Measurements from ENCODE around the gene TMEM52.

Gene TMEM52

GRCh38 chr1:1919304-1920056 is 401 bp upstream of the TMEM52 start:
- H3K4me3 ChIP-seq (ENCODE audit: control insufficient read depth, low read depth, low read length): peak overlapping the region; percentile 16
- DNase-seq (ENCODE audit: low read depth): peak; percentile 95
- TF ChIP-seq, protein P1, sequence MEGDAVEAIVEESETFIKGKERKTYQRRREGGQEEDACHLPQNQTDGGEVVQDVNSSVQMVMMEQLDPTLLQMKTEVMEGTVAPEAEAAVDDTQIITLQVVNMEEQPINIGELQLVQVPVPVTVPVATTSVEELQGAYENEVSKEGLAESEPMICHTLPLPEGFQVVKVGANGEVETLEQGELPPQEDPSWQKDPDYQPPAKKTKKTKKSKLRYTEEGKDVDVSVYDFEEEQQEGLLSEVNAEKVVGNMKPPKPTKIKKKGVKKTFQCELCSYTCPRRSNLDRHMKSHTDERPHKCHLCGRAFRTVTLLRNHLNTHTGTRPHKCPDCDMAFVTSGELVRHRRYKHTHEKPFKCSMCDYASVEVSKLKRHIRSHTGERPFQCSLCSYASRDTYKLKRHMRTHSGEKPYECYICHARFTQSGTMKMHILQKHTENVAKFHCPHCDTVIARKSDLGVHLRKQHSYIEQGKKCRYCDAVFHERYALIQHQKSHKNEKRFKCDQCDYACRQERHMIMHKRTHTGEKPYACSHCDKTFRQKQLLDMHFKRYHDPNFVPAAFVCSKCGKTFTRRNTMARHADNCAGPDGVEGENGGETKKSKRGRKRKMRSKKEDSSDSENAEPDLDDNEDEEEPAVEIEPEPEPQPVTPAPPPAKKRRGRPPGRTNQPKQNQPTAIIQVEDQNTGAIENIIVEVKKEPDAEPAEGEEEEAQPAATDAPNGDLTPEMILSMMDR (conservative IDR thresholded peaks at IDR 0.05; ENCODE audit: control insufficient read depth, insufficient read depth, low read depth, low read length): no peak

DNA sequence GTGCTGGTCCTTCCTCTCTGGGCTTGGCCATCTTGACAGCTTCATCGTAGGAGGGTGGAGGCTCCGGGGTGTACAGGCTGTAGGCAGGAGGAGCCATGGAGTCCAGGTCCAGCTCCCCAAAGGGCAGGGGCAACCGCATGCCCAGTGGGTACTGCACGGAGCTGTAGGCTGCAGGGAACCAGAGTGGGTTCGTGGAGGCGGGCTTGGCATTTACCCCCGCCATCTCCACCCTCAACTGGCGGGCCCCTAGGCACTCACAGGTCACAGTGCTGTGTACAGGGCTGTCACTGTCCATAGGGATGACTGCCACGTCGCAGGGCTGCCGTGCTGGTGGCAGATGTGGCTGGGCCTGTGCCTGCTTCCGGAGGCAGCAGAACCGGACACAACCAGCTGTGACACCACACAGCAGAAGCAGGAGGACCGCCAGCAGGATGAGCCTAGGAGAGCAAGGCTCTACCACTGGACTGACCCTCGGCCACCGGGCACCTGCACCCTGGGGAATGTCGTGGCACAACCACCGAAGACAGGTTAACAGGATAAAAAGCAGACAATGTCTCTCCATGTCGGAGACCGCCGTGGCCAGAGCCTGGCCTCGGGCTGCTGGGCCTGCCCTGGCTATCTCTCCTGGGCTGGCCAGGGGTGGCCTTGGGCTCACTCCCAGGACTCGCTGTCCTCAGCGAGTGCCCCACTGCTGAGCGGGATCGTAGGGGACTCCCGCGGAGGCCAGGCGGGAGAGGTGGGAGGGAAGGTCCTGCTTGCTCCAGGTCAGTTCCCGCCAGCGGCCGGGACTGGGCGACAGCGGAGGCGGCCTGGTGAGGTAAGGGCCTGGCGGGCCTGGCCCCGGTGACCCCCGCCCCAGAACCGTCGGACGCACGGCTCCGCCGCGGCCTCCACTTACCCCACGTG is 831 bp downstream of the TMEM52 start:
- TF ChIP-seq, protein P1 (conservative IDR thresholded peaks at IDR 0.05; ENCODE audit: control insufficient read depth, insufficient read depth, low read depth, low read length): no peak
- DNase-seq (ENCODE audit: low read depth): no peak
- no peak overlapping the region for H3K4me3 ChIP-seq (ENCODE audit: control insufficient read depth, low read depth, low read length)

- no peak for DNase-seq (ENCODE audit: low read depth)
- H3K4me3 ChIP-seq (ENCODE audit: control insufficient read depth, low read depth, low read length): no peak overlapping the region
Observed at GRCh38 chr1:1917304-1917976, 1.6 kb downstream of the TMEM52 start.

GRCh38 chr1:1916851-1917251 is 2.2 kb downstream of the TMEM52 start:
- no peak for DNase-seq (ENCODE audit: low read depth)
- H3K4me3 ChIP-seq (ENCODE audit: control insufficient read depth, low read depth, low read length): no peak overlapping the region
- TF ChIP-seq, protein P1 (conservative IDR thresholded peaks at IDR 0.05; ENCODE audit: control insufficient read depth, insufficient read depth, low read depth, low read length): no peak

More at GRCh38 chr1:1917304-1917976, 1.6 kb downstream of the TMEM52 start:
- TF ChIP-seq, protein P1 (conservative IDR thresholded peaks at IDR 0.05; ENCODE audit: control insufficient read depth, insufficient read depth, low read depth, low read length): no peak

GRCh38 chr1:1915911-1916840 is 2.9 kb downstream of the TMEM52 start:
- TF ChIP-seq, protein P1 (conservative IDR thresholded peaks at IDR 0.05; ENCODE audit: control insufficient read depth, insufficient read depth, low read depth, low read length): no peak
- no peak overlapping the region for H3K4me3 ChIP-seq (ENCODE audit: control insufficient read depth, low read depth, low read length)
- no peak for DNase-seq (ENCODE audit: low read depth)

Data from fibroblast of mammary gland (primary cell).